GM18519 (cell line): ENCODE measurements around the gene ARHGAP1.

Source experiments
- ATAC-seq: cut with Tn5 transposase; IDR thresholded peaks from one replicate; pipeline ENCODE4 v1.9.1; 2021; ENCODE audit warnings: mild to moderate bottlenecking, moderate library complexity; ENCODE audit not compliant: unreplicated experiment, low FRiP score

ARHGAP1 gene

DNA sequence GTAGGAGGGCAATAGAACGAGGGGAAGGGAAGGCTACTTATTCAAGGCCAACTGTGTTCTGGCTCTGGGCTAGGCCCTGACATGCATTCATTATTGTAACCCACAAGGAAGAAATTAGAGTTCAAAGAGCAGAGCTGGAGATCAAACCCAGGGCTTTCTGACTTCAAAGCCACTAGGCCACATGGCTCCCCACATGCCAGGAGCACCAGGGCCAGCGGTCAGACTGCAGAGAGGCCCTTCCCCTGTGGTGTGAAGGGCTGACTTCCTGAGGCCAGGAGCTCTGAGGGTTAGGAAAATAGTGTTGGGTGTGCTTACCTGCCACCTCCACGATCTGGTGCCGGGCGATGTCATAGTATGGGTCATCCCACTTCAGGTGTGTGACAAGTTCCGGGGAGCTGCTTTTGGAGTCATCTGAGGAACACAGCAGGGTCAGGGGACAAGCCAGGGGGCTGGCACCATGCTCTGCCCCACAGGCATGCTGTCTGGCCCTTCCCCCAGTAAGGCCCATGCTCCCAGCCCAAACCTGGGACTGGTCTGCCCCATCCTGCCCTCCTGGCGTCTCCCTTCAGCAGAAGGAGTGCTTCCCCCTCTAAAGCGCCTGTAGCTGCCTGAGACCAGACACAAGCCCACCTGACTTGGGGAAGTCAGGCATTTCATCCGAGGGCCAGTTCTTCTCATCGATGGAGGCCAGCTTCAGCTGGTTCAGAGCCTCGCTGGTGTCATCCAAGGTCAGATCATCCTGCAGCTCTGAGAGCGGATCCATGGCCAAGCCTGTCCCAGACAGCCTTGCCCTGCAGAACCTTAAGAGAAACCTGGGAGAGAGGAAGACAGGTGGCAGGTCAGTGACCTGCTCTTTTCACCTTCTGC lies 4.8 kb downstream of the ARHGAP1 start:
- no peak for ATAC-seq

GRCh38 chr11:46694607-46695006 lies 5.8 kb downstream of the ARHGAP1 start:
- no peak for ATAC-seq

GRCh38 chr11:46694072-46694471 lies 6.3 kb downstream of the ARHGAP1 start:
- ATAC-seq = no peak

GRCh38 chr11:46693597-46694012 lies 6.8 kb downstream of the ARHGAP1 start:
- ATAC-seq = no peak

DNA sequence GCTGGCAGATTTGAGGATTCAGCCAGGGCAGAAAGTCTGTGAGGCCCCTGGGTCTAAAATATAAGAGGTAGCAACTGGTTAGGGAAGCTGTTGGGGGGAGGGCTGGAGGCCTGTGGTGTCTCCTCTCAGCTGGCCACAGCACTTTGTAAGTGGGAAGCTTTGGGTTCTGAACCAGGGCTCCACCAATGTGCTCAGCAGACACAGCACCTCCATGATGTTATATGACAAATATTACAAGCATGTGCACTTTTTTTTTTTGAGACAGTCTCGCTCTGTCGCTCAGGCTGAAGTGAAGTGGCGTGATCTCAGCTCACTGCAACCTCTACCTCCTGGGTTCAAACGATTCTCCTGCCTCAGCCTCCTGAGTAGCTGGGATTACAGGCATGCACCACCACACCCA lies 8.0 kb downstream of the ARHGAP1 start:
- ATAC-seq = no peak

DNA sequence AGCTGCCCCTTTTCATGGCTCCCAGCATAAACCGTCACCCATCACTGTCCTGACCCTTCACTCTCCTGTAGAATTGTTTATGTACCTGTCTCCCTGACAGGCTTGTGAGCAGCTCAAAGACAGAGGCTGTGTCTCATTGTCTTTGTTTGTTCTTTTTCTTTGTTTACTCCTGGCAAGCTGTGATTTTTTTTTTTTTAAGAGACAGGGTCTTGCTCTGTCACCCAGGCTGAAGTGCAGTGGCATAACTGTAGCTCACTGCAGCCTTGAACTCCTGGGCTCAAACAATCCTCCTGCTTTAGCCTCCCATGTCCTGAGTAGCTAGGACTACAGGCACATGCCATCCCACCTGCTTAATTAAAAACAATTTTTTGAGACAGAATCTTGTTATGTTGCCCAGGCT lies 9.7 kb downstream of the ARHGAP1 start:
- ATAC-seq = no peak

DNA sequence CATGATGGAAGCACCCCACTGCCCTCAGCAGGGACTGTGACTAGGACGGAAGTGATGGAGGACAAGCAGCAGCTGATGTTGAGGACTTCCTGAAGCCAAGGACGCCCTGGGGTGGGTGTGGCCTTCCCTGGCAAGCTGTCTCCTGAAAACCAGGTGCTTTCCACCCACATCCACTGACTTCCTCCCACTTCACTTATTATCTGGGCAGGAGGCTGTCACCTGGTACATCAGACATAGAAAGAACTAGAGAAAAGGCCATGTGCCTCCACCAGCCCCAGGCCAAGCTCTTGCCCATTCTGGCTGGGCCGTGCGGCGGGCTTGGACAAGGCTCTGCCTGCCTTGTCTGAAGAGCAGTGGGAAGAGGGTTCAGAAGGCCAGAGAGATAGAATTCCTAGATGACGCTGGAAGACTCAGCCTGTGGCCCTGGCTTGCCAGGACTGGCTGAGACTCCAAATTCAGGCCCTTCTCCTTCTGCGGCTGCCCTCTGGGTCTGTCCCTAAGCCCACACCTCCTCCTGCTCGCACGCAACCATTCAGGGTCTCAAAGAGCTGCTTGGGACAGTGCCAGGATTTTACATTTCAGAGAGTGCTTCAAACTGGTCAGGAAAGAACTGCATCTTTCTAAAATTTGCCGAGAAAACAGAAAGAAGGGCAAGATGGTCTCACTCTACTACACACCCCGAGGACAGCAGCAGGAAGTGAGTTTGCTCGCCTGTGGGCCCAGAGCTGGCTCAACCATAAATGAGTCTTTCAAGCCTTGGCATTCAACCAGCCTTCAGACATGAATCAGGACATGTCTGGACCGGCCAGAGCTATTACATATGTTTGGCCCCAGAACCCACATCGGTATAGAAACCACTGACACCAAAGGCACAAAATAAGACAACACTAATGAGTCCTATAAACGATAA lies 13.3 kb downstream of the ARHGAP1 start:
- ATAC-seq = no peak

DNA sequence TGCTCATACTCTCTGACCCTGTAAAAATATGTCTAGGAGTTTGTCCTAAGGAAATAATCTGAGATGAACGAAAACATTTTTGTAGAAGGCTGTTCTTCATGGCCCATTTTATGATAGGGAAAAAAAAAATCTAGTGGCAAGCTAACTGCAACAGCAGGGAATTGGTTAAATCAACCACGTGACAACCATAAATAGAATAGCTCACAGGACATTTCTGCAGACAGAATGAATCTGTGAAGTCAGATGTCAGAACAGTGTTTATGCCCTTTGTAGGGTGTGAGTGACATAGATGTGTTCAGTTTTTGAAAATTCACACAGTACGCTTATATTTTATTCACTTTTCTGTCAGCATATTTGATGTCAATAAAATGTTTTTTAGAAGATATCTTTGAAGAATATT lies 16.1 kb downstream of the ARHGAP1 start:
- ATAC-seq = no peak

DNA sequence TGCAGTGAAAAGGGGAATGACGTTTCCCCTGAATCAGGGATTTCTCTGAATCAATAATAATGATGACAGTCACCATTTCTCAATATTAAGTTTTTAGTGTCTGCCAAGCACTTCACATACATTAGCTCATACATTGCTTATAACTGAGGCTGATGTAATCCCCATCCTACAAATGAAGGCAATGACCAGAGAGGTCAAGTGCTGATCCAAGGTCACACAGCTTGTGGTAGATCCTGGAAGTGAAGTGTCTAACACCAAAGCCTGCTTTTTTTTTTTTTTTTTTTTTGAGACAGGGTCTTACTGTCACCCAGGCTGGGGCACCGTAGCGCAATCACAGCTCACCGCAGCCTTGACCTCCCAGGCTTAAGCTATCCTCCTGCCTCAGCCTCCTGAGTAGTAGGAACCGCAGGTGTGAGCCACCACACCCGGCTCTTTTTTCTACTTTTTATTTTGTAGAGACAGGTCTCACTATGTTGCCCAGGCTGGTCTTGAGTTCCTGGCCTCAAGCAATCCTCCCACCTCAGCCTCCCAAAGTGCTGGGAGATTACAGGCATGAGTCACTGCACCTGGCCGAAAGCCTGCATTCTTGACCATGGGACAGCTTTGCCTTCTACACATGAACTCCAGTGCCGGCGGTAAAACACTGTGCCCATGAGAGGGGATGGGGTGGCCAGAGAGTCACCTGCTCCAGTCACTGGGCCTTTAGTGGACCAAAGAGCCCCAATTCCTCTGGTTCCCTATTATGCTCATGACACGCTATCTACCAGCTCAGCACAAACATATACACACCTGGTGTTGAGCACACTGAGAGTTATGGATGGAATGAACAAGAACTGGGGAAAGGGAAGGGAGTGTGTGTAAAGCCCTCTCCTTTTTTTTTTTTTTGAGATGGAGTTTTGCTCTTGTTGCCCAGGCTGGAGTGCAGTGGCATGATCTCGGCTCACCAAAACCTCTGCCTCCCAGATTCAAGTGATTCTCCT lies 17.4 kb downstream of the ARHGAP1 start:
- ATAC-seq = no peak

GRCh38 chr11:46681814-46682213 lies 18.6 kb downstream of the ARHGAP1 start:
- ATAC-seq = no peak

DNA sequence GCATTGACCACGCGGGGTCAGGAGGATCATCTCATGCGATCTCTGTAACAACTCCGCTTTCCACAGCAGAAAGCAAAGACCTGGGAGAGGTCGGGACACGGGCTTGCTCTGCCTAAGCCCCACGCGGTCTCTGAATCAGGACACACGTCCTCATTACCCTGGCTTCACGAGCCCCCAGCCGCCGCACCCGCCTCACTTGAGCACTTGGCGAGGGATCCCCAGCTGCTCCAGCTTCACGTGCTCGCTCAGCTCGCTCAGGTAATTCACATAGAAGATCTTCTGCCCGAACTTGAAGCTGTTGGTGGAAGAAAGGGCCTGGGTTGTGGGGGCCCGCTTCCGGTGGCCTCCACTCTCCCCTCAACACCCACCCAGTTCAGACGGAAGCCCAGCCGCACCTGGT lies 19.6 kb downstream of the ARHGAP1 start:
- no peak for ATAC-seq

- no peak for ATAC-seq
Observed at GRCh38 chr11:46680164-46680760, 20.2 kb downstream of the ARHGAP1 start.

DNA sequence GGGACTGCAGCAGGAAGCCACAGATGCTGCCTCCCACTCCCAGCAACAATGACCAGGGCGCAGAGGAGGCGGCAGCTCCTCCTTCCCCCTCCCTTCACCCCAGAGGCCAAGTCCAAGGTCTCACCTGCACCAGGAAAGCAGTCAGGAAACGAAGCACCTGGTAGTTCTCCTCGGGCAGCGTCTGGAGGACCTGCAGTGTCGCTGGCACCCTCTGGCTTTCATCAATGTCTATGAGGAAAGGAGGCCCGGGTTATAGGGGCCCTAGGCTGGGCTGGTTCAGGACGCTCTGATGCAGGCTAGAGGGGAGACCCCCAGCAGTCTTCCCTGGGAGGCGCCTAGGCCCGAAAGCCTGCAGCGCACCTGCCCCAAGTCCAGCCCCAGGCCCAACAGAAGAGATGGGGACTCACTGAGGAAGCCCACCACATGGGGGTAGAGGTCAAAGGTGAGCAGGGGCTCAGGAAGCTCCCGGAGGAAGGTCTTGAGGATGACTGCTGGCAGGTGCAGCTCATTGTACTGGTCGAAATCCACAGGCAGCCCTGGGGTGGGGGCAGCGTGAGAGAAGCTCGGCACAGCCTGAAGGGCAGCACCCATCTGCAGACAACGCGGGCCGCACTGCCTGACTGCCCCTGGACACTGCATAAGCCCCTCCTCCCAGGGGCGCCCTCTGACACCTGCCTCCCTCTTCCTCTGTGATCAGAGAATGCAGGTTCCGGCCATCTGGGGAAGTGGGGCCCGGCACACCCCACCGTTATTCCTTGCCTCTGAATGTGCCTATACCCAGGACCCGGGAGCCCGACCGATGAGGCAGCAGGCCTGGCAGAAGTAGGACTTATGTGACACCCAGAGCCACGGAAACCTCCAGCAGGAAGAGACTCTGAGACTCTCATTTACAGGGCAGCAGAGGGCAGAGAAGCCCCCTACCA lies 20.9 kb downstream of the ARHGAP1 start:
- no peak for ATAC-seq

DNA sequence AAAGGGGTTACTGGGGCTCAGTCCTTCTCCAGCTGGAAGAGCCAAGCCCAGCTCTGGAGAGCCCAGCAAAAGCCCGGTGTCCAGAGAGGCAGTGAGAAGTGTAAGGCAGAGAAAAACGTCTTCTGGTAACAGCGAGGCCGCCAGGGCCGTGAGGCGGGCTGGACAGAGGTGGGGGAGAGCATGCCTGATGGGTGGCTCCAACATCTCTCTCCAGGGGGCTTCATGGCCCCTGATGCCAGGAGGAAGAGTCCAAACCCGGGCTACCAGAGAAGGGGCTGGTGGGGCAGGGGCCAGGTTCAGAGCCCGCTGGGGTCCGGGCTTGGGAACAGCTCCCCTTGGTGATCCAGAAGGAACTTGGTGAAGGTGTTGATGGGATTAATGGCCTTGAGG lies 21.7 kb downstream of the ARHGAP1 start:
- ATAC-seq = no peak

GRCh38 chr11:46677991-46678740 lies 22.3 kb downstream of the ARHGAP1 start:
- no peak for ATAC-seq

DNA sequence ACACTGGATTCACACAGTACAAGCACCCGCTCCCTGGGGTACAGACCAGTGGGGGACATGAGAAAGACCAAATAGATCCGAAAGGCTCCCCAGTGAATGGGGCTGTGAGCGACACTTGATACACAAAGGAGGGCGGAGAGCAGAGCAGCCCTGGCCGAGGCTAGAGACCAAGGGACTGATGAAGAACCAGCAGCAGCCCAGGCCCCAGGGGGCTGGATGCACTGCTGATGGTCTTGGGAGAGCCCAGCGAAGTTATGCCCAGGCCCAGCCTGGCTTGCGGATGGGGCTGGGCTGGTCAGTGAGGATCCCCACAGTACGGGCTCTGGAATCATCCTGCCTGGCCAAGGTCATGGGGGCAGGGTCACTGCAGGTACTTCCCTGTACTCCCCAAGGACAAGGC lies 23.2 kb downstream of the ARHGAP1 start:
- ATAC-seq = no peak

GRCh38 chr11:46676436-46677158 lies 23.8 kb downstream of the ARHGAP1 start:
- ATAC-seq = no peak

DNA sequence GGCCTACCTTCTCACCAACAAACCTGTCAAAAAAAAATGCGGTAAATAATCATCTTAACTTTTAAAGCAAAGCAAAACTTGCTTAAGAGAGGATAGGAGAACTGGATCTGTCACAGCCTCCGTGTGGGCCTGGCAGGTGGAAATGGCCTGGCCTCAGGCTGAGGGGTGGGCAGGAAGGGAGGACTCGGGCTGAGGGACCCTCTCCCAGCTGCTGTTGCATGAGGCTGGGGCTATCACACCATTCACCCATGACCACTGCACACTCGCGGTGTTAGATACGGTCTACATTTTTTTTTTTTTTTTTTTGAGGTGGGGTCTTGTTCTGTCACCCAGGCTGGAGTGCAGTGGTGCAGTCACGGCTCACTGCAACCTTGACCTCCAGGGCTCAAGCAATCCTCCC lies 24.5 kb downstream of the ARHGAP1 start:
- no peak for ATAC-seq
